Ovary (tissue), 9 donors: ENCODE data around the gene SNX8. TPM values are rescaled to one million over a fixed set of nuclear protein-coding genes. Genes with fewer than 3 reads are reported as not detected.

Experiments
- DNase-seq, 5 donors: peaks; one replicate each; pipeline ENCODE4 v3.0.0-alpha.2; 2019 to 2020
- H3K27ac ChIP-seq, 2 donors: fragments of 200-600 bp; one replicate each; pipeline versions ENCODE4 v1.5.1 to v1.8.0; 2019 to 2022
- H3K27me3 ChIP-seq: fragments of 200-600 bp; one replicate; pipeline ENCODE4 v1.8.0; 2022
- H3K36me3 ChIP-seq: fragments of 200-600 bp; sonication (generic); one replicate; pipeline ENCODE4 v1.5.1; 2019
- H3K4me1 ChIP-seq: one replicate; pipeline ENCODE4 v1.8.1; 2013; ENCODE audit warnings: mild to moderate bottlenecking, moderate library complexity; ENCODE audit not compliant: insufficient read depth
- H3K4me3 ChIP-seq: fragments of 200-600 bp; sonication (generic); one replicate; pipeline ENCODE4 v1.5.1; 2017
- H3K9me3 ChIP-seq, 2 donors: fragments of 200-600 bp in 1 of 2; sonication (generic) in 1 of 2; one replicate each; pipeline versions ENCODE4 v1.5.1 to v1.8.1; 2013 to 2019; ENCODE audit warnings: mild to moderate bottlenecking in 1 of 2, moderate library complexity in 1 of 2
- CTCF ChIP-seq, 3 donors: fragments of 450-650 bp in 2 of 3; fragments of 200-600 bp in 1 of 3; IDR thresholded peaks; one replicate each; pipeline versions ENCODE4 v1.5.1 to v1.8.0; 2016 to 2022; ENCODE audit warnings: antibody characterized with exemption in 3 of 3, mild to moderate bottlenecking in 1 of 3
- EP300 ChIP-seq: sonication (generic); formaldehyde crosslinking; IDR thresholded peaks from one replicate; pipeline ENCODE4 v1.6.1; 2017; ENCODE audit warnings: antibody characterized with exemption
- POLR2A ChIP-seq: fragments of 450-650 bp; IDR thresholded peaks from one replicate; pipeline ENCODE4 v1.6.1; 2017; ENCODE audit warnings: antibody characterized with exemption, mild to moderate bottlenecking, moderate library complexity
- WGBS, 3 donors: extraction: QIAGEN DNeasy Blood & Tissue Kit in 1 of 3; methylation state at CpG; one replicate each; pipeline versions ENCODE4 v1.1.5 to v1.1.7; 2013 to 2017; 5-methylcytosine and 5-hydroxymethylcytosine counted together
- intact Hi-C, 4 donors: fragments of 100-400 bp; cut with DNase I; formaldehyde crosslinking; loops; one replicate each; pipeline versions ENCODE4 v1.11.0 to v1.15.1; 2022 to 2023
- polyA plus RNA-seq, 2 donors: library from polyadenylated mRNA; stranded (reverse); fragments of 200-250 nt in 1 of 2; fragments of 350-450 nt in 1 of 2; fragmentation: Illumina TruSeq in 1 of 2; extraction: RNeasy Lipid Tissue Mini Kit (QIAGEN cat#74804) in 1 of 2; gene quantifications; one replicate each; pipeline ENCODE4 v1.2.3, GENCODE V29; 2013 to 2014
- total RNA-seq, 7 donors: library from RNA; depleted of rRNA in 2 of 7; stranded (reverse); fragments of >200 nt in 2 of 7; fragmentation: NEBNext Ultra II Directional in 3 of 7; extraction: Animal tissue kit (Norgen Biotek cat#: 25700) in 3 of 7; gene quantifications; one replicate each; pipeline versions ENCODE4 v1.1.0 to v1.2.4, GENCODE V29; 2016 to 2023
- donor health status: DM: no; HTN: no; CAD: no; lungs with moderate emphysema.
- donor health status: DM: no; HTN: no; CAD: no.
- donor health status: Bipolar disorder and iron deficiency.
- donor health status: DM: yes; HTN: yes; CAD: no.
- donor health status: DM: no; HTN: no; CAD: no.
- donor health status: DM: yes; HTN: yes; CAD: no.

SNX8 gene
- total and polyA plus RNA-seq, 9 donors: 3.2 to 37.2 (median 19.2) TPM

- no peak overlapping the region for H3K27ac ChIP-seq
- no peak overlapping the region for H3K4me3 ChIP-seq
- H3K36me3 ChIP-seq: no peaks in the 10 kb centered on the region
- no peaks in the 10 kb centered on the region for H3K27me3 ChIP-seq
- no peak for TF ChIP-seq POLR2A
- TF ChIP-seq CTCF (IDR thresholded peaks at IDR 0.05): no peak
- WGBS, 3 donors: 37 to 44% (median 43%) methylated on average over 4 of the region's 4 CpGs
- no peak for DNase-seq
- intact Hi-C loops: no loop called here
- H3K9me3 ChIP-seq: no peaks in the 10 kb centered on the region
- no peaks in the 10 kb centered on the region for H3K4me1 ChIP-seq
Observed at GRCh38 chr7:2325162-2325561, 10.9 kb upstream of the SNX8 start.

- Histone ChIP-seq H3K4me1 (no peaks in the 10 kb centered on the region), H3K9me3 (no peaks in the 10 kb centered on the region), H3K36me3 (no peaks in the 10 kb centered on the region), H3K27ac (no peak overlapping the region), H3K27me3 (no peaks in the 10 kb centered on the region), H3K4me3 (no peak overlapping the region)
- intact Hi-C loops: no loop called here
- TF ChIP-seq CTCF (IDR thresholded peaks at IDR 0.05) (no peak), POLR2A (no peak), EP300 (no peak)
- WGBS, 3 donors: 7 to 26% (median 24%) methylated on average over 11 of the region's 11 CpGs
- no peak for DNase-seq
Observed at GRCh38 chr7:2321020-2321419, 6.8 kb upstream of the SNX8 start.

GRCh38 chr7:2317556-2318293 is 3.5 kb upstream of the SNX8 start:
- Histone ChIP-seq H3K27me3 (no peaks in the 10 kb centered on the region), H3K36me3 (no peaks in the 10 kb centered on the region), H3K4me1 (peaks cover 5% of the 10 kb centered on the region), H3K9me3 (no peaks in the 10 kb centered on the region), H3K4me3 (no peak overlapping the region), H3K27ac (no peak overlapping the region)
- intact Hi-C loops: no loop called here
- WGBS, 3 donors: 85 to 92% (median 90%) methylated on average over 12 of the region's 12 CpGs
- no peak for DNase-seq
- no peak for TF ChIP-seq EP300
- no peak for TF ChIP-seq POLR2A
- no peak for TF ChIP-seq CTCF (IDR thresholded peaks at IDR 0.05)

- DNase-seq: no peak
- Histone ChIP-seq H3K27me3 (no peaks in the 10 kb centered on the region), H3K4me1 (peaks cover 5% of the 10 kb centered on the region), H3K27ac (no peak overlapping the region), H3K4me3 (no peak overlapping the region), H3K9me3 (no peaks in the 10 kb centered on the region), H3K36me3 (no peaks in the 10 kb centered on the region)
- WGBS, 3 donors: 83 to 87% (median 86%) methylated on average over 1 of the region's 1 CpG
- intact Hi-C loops: no loop called here
- no peak for TF ChIP-seq CTCF (IDR thresholded peaks at IDR 0.05)
- no peak for TF ChIP-seq EP300
- TF ChIP-seq POLR2A: no peak
Observed at GRCh38 chr7:2316578-2316977, 2.3 kb upstream of the SNX8 start.
